Measurements from ENCODE around the gene CLNK. TPM values are rescaled to one million over a fixed set of nuclear protein-coding genes. Genes with fewer than 3 reads are reported as not detected.

CLNK gene
- total and polyA plus RNA-seq, 2 of the 8 experiments (the other 6 are each of a cell fraction or from before 2014, with no cell fraction given) = not detected

GRCh38 chr4:10575414-10575813, 109.2 kb downstream of the CLNK start:
- no peak overlapping the region for H3K4ac ChIP-seq (replicated peaks; ENCODE audit: insufficient read length, low read depth, low read length)
- no peak overlapping the region for H2BK20ac ChIP-seq (ENCODE audit: low read length)
- CTCF ChIA-PET (ENCODE audit: partially characterized antibody) = interaction anchor here (8.5 kb wide), 1 partner anchor 23 kb away, joined by 57 read pairs; no protein-coding TSS in a partner anchor
- POLR2A ChIA-PET (ENCODE audit: partially characterized antibody) = no interaction called here
- no peaks in the 10 kb centered on the region for H3K9me3 ChIP-seq (ENCODE audit: insufficient read depth in 2 of 2, low read depth in 1 of 2, low read length in 1 of 2)
- DNase-seq (ENCODE audit: low read depth in 1 of 2, low spot score in 2 of 2) (no peak), FAIRE-seq (no peak)
- H4K5ac ChIP-seq (ENCODE audit: insufficient read length, low read depth, low read length) = no peak overlapping the region
- no peak overlapping the region for H3K27ac ChIP-seq (ENCODE audit: low read depth, low read length)
- no peaks in the 10 kb centered on the region for H3K79me2 ChIP-seq (ENCODE audit: control insufficient read depth in 1 of 2, insufficient read depth in 2 of 2, low read length in 2 of 2)
- TF ChIP-seq RXRA (IDR thresholded peaks at IDR 0.05; ENCODE audit: insufficient read depth, low read depth, low read length) (no peak), JUND (IDR thresholded peaks at IDR 0.05; ENCODE audit: low read length) (no peak), ATF3 (IDR thresholded peaks at IDR 0.05; ENCODE audit: insufficient read depth, low read depth, low read length) (no peak), CTCF (IDR thresholded peaks at IDR 0.05; ENCODE audit: control extremely low read depth in 1 of 3, insufficient read depth in 1 of 3, low read depth in 1 of 3, low read length in 3 of 3) (no peak), GTF2F1 (IDR thresholded peaks at IDR 0.05; ENCODE audit: borderline replicate concordance, low read depth, low read length) (no peak)
- H3K4me3 ChIP-seq (ENCODE audit: extremely low read depth in 1 of 4, insufficient read depth in 2 of 4, low read depth in 3 of 4, low read length in 4 of 4) = no peak overlapping the region
- H4K8ac ChIP-seq (ENCODE audit: extremely low read depth, insufficient read depth, low read length) = no peak overlapping the region
- no peaks in the 10 kb centered on the region for H3K27me3 ChIP-seq (replicated peaks in 1 of 4; ENCODE audit: control insufficient read depth in 3 of 4, extremely low read depth in 1 of 4, insufficient read depth in 3 of 4, low read length in 3 of 4)
- H3K23me2 ChIP-seq (ENCODE audit: low read depth, low read length) = no peaks in the 10 kb centered on the region
- no peak overlapping the region for H3K23ac ChIP-seq (ENCODE audit: insufficient read length)
- H2AK5ac ChIP-seq (ENCODE audit: low read depth, low read length) = no peak overlapping the region
- no peak overlapping the region for H3K14ac ChIP-seq (ENCODE audit: insufficient read length)
- no peak overlapping the region for H3K56ac ChIP-seq (replicated peaks; ENCODE audit: insufficient read length, low read depth, low read length)
- H4K91ac ChIP-seq (replicated peaks; ENCODE audit: insufficient read length, low read length) = no peak overlapping the region
- no peak overlapping the region for H2BK120ac ChIP-seq (replicated peaks; ENCODE audit: low read depth, low read length)
- H2BK5ac ChIP-seq (ENCODE audit: low read depth, low read length) = no peak overlapping the region
- H2BK12ac ChIP-seq (ENCODE audit: low read depth, low read length) = no peak overlapping the region
- 79% methylated on average over 7 of the region's 7 CpGs; no CpG with 5 or more reads in 1 of the 2 experiments for WGBS, 2 experiments (ENCODE audit: extremely low coverage in 1 of 2, insufficient coverage in 1 of 2, insufficient read length in 1 of 2, insufficient replicate concordance in 2 of 2, low coverage in 1 of 2, low lambda C conversion rate in 2 of 2, missing lambda C conversion rate in 1 of 2)
- no peaks in the 10 kb centered on the region for H3K79me1 ChIP-seq (ENCODE audit: low read depth, low read length)
- H3K4me1 ChIP-seq (replicated peaks in 1 of 4; ENCODE audit: control insufficient read depth in 3 of 4, insufficient read depth in 4 of 4, low read length in 3 of 4) = peaks cover 2 to 8% (median 5%) of the 10 kb centered on the region in 4 experiments; a peak in 3 of 7 replicates
- no peaks in the 10 kb centered on the region for H4K20me1 ChIP-seq (replicated peaks in 1 of 2; ENCODE audit: control insufficient read depth in 1 of 2, insufficient read depth in 2 of 2, low read length in 2 of 2)
- H3K9ac ChIP-seq (replicated peaks in 1 of 4; ENCODE audit: extremely low read depth in 1 of 4, low read depth in 3 of 4, low read length in 3 of 4) = no peak overlapping the region
- no peak overlapping the region for H3K18ac ChIP-seq (ENCODE audit: extremely low read depth, low read length)
- no peak overlapping the region for H2BK15ac ChIP-seq (ENCODE audit: low read length)
- no peak overlapping the region for H2AFZ ChIP-seq (ENCODE audit: low read length)
- H3K36me3 ChIP-seq (ENCODE audit: control insufficient read depth in 2 of 4, insufficient read depth in 4 of 4, low read length in 3 of 4) = no peaks in the 10 kb centered on the region
- no peak overlapping the region for H3K4me2 ChIP-seq (ENCODE audit: insufficient read depth in 1 of 2, low read depth in 2 of 2, low read length in 2 of 2)
